GM19395 (cell line): ENCODE data around the gene TMPRSS6.

Experiments
- ATAC-seq: cut with Tn5 transposase; IDR thresholded peaks from one replicate; pipeline ENCODE4 v1.9.1; 2021; ENCODE audit warnings: mild to moderate bottlenecking, moderate library complexity; ENCODE audit not compliant: unreplicated experiment

Gene TMPRSS6

GRCh38 chr22:37140686-37141323 is 31.3 kb upstream of the TMPRSS6 start:
- ATAC-seq = no peak

DNA sequence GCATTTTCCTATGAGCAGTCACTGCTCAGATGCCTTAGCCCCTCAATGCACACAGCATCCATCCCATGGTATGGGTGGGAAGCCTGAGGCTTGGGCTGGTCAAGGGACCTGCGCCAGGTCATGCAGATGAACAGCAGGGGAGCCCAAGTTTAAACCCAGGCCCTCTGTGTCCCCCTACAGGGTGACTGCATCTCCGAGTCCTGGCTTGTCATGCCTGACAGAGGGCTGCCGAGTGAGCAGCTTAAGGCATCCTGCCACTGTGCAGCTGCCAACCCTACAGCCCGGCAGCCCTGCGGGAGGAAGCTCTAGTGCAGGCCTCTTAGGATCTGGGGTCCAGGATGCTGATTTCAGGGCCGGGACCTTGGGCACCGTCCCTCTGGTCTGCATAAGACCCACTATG is 30.2 kb upstream of the TMPRSS6 start:
- ATAC-seq = no peak

DNA sequence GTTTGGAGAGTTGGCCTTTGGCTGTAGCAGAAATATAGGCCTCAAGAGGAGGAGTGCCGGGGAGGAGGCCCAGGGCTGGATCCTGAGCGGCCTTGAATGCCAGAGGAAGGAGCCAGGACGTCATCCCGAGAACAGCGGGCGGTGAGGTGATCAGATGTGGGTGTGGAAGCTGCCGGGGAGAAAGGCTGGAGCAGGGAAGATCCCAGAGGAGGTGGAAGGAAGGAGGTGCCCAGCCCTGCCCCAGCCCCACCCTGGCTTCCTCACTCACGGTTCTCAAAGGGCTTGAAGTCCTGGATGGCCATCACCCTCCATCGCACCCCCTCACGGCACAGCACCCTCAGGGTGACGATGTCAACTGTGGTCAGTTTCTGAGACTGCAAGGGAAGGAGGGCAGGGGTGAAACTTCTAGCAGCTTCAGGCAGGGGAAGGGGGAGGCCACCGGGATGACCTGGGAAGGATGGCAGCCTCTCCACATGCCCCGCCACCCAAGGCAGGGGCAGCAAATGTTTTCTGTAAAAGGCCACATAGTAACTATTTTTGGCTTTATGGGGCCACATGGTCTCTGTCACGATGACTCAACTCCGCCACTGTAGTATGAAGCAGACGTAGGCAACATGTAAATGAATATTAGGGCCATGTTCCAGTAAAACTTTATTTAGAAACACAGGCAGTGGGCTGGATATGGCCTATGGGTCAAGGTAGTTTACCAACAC is 29.5 kb upstream of the TMPRSS6 start:
- no peak for ATAC-seq

GRCh38 chr22:37137903-37138665 is 28.6 kb upstream of the TMPRSS6 start:
- no peak for ATAC-seq

- ATAC-seq = no peak
Measured at GRCh38 chr22:37137131-37137530, 27.6 kb upstream of the TMPRSS6 start.

GRCh38 chr22:37135023-37135422 is 25.5 kb upstream of the TMPRSS6 start:
- ATAC-seq = no peak

DNA sequence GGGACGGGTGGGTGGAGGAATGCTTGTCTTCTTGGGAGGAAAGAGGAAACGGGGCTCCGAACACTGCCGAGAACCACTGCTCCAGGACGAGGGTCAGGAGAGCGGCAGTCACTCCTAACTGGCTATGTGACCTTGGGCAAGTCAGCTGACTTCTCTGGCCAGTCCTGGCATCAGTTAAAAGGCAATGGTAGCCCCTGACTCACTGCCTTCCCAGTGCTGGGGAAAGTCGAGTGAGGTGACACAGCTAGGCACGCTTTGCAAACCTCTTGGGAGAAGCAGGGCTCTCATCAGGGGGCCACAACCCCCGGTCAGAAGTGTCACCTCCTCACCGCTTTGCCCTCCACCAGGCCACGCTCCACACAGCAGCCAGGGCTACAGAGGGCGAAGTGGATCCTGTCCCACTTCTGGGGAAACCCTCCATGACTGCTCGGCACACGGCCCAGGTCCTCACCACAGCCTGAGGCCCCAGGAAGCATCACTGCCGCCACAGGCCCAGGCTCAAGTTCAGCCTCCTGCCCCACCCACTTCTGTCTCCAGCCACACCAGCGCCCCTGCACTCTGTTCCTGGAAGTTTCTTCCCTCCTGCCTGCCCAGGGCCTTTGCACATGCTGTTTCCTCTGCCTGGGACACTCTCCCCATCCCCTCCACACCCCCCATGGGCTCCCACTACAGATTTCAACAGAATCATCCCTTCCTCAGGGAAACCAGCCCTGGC is 23.9 kb upstream of the TMPRSS6 start:
- no peak for ATAC-seq

DNA sequence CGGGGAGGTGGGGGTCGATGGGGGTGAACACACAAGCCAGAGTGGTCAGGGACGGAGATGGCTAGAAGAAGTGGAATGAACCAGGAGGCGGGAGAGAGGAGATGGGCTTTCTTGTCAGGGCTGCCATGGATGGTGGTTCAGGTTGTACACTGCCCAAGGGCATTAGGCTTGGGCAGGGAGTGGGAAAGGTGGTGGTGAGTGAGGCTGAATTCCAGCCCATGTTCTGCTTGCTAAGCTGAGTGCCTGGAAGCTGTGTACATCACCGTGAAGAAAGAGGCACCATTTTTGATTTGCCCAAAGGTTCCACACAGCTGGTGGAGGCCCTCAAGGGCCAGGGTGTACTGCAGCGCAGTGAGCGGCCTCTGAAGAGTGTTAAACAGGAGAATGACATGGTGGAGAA is 23.3 kb upstream of the TMPRSS6 start:
- no peak for ATAC-seq

DNA sequence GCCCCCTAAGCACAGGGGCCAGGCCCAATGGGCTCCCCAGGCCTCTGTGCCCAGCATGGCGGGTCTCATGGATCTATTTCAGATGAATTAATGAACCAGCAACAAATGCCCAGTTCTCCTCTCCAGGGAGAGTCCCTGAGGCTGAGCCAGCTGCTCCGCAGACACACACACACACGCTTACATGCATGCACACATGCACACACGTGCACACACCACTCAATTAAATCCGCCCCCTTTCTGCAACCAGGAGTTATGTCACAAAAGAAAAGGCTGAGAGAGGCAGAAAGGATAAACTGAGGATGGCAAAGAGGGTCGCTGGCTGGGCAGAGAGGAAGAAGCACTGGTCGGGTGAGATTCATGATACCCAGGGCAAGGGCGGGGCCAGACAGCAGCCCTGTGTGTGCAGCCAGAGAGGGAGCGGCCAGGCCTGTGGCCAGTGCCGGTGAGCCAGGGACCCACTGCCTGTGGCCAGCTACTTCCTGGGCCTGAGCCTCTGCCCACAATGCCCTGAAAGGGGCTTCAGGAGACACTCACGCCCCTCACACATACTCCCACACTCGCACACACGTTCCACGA is 20.4 kb upstream of the TMPRSS6 start:
- ATAC-seq = no peak

DNA sequence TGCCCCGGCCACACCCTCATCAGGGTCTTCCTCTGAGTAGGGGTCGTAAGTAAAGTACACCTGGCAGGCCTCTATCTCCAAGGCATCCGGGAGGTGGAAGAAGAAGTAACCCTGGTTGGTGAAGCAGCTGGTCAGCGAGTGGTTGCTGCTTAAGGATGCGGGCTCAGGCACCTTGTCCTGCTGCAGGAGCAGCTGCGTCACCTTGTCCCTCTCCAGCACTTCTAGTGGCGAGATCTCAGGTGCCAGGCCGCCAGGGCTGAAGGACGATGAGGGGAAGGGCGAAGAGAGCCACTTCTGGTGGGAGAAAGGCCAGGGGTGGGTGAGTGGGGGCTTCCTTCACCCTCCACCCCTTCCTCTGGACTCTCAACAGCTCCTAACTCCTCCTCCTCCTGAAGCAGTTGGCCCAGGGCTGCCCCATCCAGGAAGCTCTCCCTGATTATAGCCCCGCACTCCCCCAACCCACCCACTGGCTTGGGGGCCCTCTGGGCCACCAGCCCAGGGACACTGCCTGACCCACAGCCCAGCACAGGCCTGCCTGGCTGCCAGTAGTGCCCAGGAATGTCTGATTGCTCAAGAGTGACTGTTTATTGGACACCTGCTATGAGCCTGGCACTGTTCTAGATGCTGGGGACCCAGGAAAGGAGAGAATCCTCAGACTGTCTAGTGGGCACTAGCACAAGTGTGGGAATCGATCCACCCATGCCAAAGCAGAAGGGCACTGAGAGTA is 19.2 kb upstream of the TMPRSS6 start:
- no peak for ATAC-seq

GRCh38 chr22:37127350-37127878 is 17.9 kb upstream of the TMPRSS6 start:
- no peak for ATAC-seq

DNA sequence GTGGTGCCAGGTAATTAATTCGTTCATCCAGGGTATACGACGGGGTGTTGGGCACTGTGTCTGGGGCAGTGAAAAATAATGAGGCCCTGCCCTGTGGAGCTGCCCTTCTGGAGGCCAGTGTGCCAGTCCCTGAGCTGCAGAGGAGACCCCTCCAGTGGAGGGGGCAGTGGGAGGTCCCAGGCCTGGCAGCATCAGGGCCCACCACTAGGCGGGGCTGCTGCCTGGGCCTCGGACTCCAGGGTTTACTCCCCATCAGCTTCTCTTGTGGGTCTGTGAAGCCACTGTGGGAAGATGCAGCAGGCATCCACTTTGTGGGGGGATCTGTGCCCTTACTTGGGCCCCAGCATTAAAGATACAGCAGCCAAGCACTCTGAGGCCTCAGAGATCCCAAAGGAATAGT is 17.4 kb upstream of the TMPRSS6 start:
- ATAC-seq = no peak

GRCh38 chr22:37126383-37126782 is 16.9 kb upstream of the TMPRSS6 start:
- ATAC-seq = no peak

DNA sequence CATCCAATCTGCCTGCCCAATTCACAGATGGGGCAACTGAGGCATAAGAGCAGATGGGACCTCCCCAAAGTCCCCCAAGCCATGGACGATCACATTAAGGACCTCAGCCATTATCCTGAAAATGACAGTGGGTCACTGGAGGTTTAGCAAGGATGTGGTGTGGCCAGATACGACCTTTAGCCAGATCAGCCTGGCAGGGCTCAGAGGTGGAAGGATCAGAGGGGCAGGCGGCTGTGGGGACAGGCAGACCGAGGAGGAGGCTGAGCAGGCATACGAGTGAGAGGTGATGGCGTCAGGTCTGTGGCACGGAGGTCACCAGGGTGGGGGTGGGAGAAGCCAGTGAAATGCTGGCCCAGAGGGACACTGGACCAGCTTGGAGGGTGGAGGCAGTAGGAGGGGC is 14.1 kb upstream of the TMPRSS6 start:
- no peak for ATAC-seq

DNA sequence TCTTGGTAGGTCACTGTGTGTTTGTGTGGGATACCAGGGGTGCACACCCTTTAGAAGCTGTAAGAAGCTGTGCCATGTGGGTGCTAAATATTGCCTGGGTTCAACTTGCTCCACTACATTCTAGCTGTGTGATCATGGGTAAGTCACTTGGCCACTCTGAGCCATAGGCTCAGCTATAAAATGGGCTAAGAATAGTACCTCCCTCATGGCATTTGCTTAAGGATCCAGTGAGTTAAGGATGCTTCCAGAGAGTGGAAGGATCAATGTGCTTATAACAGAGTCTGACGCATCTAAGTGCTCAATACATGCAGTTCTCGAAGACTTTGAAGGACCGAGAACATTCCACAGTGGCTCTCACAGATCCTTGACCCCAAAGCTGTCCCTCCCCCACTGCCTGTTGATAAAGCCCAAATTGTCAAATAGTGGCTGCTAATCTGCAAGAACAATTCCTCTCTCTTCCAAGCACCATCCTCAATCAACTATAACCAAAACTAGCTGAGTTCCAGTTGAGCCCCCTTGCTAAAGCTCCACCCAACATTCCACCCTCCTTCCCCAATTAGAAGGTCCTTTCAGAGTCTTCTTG is 13.2 kb upstream of the TMPRSS6 start:
- no peak for ATAC-seq

DNA sequence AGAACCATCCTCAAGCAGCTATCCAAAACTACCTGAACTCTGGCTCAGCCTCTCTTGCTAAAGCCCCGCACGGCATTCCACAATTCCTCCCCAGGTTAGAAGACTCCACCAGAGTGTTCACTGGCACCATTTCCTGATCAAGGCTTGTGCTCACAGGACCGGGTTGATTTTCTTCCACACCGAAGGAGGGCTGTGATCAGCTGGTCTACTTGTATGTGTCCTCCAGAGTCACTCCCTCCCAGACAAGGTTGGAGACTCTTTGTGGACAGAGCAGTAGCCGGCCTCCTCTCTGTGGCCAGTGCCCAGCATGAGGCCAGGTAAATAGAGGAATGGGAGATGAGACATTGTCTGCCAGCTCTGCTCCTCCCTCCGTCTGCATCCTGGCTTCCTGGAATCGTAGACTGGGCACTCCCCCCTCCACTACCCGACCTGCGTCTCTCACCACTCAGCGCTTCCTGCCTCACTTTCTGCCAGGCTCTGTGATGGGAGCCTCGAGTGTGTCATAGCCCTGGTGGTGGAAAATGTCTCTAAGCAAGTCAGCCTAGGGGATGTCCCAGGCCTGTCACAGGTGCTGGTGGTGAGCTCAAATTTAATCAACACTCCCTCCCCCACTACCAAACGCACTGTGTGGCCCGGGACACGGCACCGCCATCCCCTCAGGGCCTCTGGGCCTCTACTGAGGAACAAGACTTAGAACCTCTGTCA is 12.5 kb upstream of the TMPRSS6 start:
- ATAC-seq = peak; percentile 85

DNA sequence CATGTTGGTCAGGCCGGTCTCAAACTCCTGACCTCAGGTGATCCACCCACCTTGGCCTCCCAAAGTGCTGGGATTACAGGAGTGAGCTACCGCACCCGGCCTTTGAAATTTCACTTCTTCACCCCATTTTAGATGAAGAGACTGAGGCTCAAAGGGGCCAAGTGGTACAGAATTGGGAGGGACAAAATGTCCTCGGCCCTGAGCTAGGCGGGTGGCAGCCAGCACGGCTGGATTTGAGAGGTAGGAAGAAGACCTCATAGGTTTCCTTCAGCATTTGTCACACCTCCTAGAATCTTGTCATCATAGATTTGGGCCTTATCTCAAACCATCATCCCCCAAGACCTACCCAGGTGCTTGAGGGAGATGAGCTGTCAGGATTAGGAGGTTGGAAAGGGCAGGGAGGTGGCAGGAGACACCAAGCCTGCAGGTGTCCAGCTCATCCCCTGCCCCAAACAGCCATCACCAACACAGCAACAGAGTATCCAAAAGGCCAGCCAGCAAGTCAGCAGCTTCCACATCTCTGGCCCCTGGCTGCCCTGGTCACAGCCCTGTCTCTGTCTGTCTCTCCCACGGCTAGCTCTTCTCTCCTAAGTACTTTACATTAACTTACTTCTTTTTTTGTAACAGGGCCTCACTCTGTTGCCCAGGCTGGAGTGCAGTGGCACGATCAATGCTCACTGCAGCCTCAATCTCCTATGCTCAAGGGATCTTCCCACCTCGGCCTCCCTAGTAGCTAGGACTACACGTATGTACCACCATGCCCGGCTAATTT is 11.2 kb upstream of the TMPRSS6 start:
- no peak for ATAC-seq

- no peak for ATAC-seq
Measured at GRCh38 chr22:37119872-37120271, 10.4 kb upstream of the TMPRSS6 start.
